ENCODE data around the gene DBI. TPM values are rescaled to one million over a fixed set of nuclear protein-coding genes. Genes with fewer than 3 reads are reported as not detected.

Gene DBI
- total and polyA plus RNA-seq, 2 of the 13 experiments (the other 11 are each of a cell fraction or from before 2014, with no cell fraction given): 330 to 659 TPM

- TF ChIP-seq POGK (CRISPR knock-in tag; conservative IDR thresholded peaks at IDR 0.05) (peak; percentile 98), SUZ12 (IDR thresholded peaks at IDR 0.05; ENCODE audit: low read depth, low read length) (peak; percentile 42), ATM (IDR thresholded peaks at IDR 0.05; ENCODE audit: borderline replicate concordance) (no peak), SALL2 (CRISPR knock-in tag; IDR thresholded peaks at IDR 0.05) (no peak), HIC2 (CRISPR knock-in tag; IDR thresholded peaks at IDR 0.05; ENCODE audit: low read depth) (no peak; the same call in none of the 2 replicates), PRPF4 (IDR thresholded peaks at IDR 0.05; ENCODE audit: low read depth, low read length, poor library complexity, severe bottlenecking) (no peak), ZNF772 (CRISPR knock-in tag; IDR thresholded peaks at IDR 0.05) (peak; percentile 92), ZNF589 (CRISPR knock-in tag; conservative IDR thresholded peaks at IDR 0.05) (peak; percentile 90; the same call in 1 of the 2 replicates), ELF4 (CRISPR knock-in tag; IDR thresholded peaks at IDR 0.05; ENCODE audit: borderline replicate concordance) (no peak; the same call in none of the 2 replicates), ZNF891 (CRISPR knock-in tag; IDR thresholded peaks at IDR 0.05) (peak; percentile 94), SNRNP70 (IDR thresholded peaks at IDR 0.05; ENCODE audit: low read depth, low read length) (no peak), ZNF563 (CRISPR knock-in tag; IDR thresholded peaks at IDR 0.05) (peak; percentile 96), FOXM1 (CRISPR knock-in tag; IDR thresholded peaks at IDR 0.05) (no peak), ZZZ3 (CRISPR knock-in tag; IDR thresholded peaks at IDR 0.05; ENCODE audit: borderline replicate concordance) (peak; percentile 63), SRF (IDR thresholded peaks at IDR 0.05; ENCODE audit: low read depth, low read length) (peak; percentile 11; the same call in 1 of the 2 replicates), DR1 (CRISPR knock-in tag; IDR thresholded peaks at IDR 0.05) (peak; percentile 96), ZNF264 (CRISPR knock-in tag; IDR thresholded peaks at IDR 0.05) (peak; percentile 60; the same call in 1 of the 2 replicates), DBP (CRISPR knock-in tag; IDR thresholded peaks at IDR 0.05; ENCODE audit: not compliant biosample characterization) (no peak), PRDM4 (CRISPR knock-in tag; IDR thresholded peaks at IDR 0.05; ENCODE audit: borderline replicate concordance) (no peak), ZBTB21 (CRISPR knock-in tag; IDR thresholded peaks at IDR 0.05) (no peak; the same call in 1 of the 2 replicates), SMAD1 (CRISPR knock-in tag; IDR thresholded peaks at IDR 0.05; ENCODE audit: borderline replicate concordance, low read depth) (peak; percentile 28; the same call in 1 of the 2 replicates), CBX2 (IDR thresholded peaks at IDR 0.05; ENCODE audit: low read depth, low read length) (no peak), CBX2 (CRISPR knock-in tag; IDR thresholded peaks at IDR 0.05; ENCODE audit: low read depth) (no peak)
Measured at GRCh38 chr2:119366649-119367471, at the start of gene DBI, which contains the start of gene C2orf76 (continued).

Measured in HepG2 (cell line).